ENCODE measurements around the gene TRPV3.
"Not testable (repeated sequence)": the region's sequence is repeated elsewhere in the genome, so short reads cannot be mapped to it uniquely, and the experiment has no call there.

TRPV3 gene

DNA sequence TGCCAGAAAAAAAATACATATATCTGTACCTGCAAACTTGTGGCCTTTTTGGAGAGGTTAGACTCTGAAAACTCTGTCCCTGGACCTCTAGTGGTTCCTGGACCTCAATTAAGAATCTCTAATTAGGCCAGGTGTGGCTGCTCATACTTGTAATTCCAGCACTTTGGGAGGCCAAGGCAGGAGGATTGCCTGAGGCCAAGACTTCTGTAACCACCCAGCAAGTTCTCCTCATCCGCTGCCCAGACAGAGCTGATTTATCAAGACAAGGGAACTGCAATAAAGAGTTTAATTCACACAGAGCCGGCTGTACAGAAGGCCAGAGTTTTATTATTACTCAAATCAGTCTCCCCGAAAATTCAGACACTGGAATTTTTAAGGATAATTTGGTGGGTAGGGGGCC, 77.6 kb downstream of the TRPV3 start:
- no peaks in the 10 kb centered on the region for H3K27me3 ChIP-seq (ENCODE audit: control insufficient read depth, insufficient read depth, low read length)
- H3K4me1 ChIP-seq (ENCODE audit: control insufficient read depth, insufficient read depth, low read length): peaks cover 22% of the 10 kb centered on the region
- no peak overlapping the region for H3K4me3 ChIP-seq (ENCODE audit: low read depth, low read length)
- no peak overlapping the region for H3K9ac ChIP-seq (ENCODE audit: low read depth, low read length)
- no peaks in the 10 kb centered on the region for H3K36me3 ChIP-seq (ENCODE audit: control insufficient read depth, insufficient read depth, low read length)
- H3K9me3 ChIP-seq (ENCODE audit: control insufficient read depth, insufficient read depth, low read length): no peaks in the 10 kb centered on the region

DNA sequence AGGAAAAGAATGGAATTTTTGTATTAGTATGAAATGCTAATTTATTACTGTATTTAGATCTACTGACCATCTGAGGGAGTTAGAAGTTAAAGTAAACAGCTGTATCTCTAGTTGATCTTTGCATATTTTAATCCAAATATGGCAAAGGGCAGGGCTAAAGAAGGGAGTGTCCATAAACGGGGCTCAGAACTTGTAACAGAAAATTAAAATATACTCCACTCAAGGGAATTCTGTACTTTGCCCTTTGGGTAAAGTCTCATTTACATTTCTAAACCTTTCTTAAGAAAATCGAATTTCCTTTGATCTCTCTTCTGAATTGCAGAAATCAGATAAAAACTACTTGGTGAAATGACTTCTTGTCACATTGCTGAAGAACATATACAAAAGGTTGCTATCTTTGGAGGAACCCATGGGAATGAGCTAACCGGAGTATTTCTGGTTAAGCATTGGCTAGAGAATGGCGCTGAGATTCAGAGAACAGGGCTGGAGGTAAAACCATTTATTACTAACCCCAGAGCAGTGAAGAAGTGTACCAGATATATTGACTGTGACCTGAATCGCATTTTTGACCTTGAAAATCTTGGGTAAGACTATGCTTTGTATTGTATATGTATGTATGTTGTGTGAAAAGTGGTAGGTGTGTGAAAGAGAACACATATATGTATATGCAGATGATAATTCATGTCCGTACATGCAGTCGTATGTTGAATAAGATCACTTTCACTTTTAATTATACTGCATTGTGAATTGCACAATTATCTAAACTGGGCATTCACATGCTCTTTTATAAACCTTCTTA, 81.6 kb downstream of the TRPV3 start, which contains the start of gene ASPA:
Gene ASPA, plus strand, starts transcription at position 186 of the 799 bp plus-strand sequence. Its CDS starts 163 bp downstream, at position 349.
- no peaks in the 10 kb centered on the region for H3K36me3 ChIP-seq (ENCODE audit: control insufficient read depth, insufficient read depth, low read length)
- H3K9me3 ChIP-seq (ENCODE audit: control insufficient read depth, insufficient read depth, low read length): no peaks in the 10 kb centered on the region
- peaks cover 6% of the 10 kb centered on the region for H3K4me1 ChIP-seq (ENCODE audit: control insufficient read depth, insufficient read depth, low read length)
- no peak within 1 kb of the TSS for H3K9ac ChIP-seq (ENCODE audit: low read depth, low read length)
- H3K4me3 ChIP-seq (ENCODE audit: low read depth, low read length): no peak within 1 kb of the TSS
- H3K27me3 ChIP-seq (ENCODE audit: control insufficient read depth, insufficient read depth, low read length): no peaks in the 10 kb centered on the region

DNA sequence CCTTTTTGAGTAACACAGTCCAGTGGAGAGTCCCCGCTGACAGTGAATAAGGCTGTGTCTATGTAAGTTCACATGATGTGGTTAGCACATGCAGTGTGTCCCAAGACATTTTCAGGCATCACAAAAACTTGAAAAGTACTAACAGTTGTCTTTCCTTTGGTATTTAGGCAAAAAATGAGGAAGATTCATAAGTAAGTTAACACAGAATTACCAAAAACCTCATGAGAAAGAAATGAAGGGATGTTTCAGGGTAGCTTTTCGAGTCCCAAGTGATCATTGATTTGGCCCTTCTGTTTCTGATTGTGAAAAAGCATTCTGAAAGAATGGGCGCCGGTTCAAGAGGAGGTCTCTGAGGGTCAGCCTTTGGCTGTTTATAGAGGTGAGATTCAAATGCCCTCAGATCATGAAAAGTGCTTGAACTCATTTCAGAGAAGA, 82.3 kb downstream of the TRPV3 start:
- Histone ChIP-seq H3K36me3 (ENCODE audit: control insufficient read depth, insufficient read depth, low read length) (no peaks in the 10 kb centered on the region), H3K9ac (ENCODE audit: low read depth, low read length) (no peak overlapping the region), H3K4me3 (ENCODE audit: low read depth, low read length) (no peak overlapping the region), H3K27me3 (ENCODE audit: control insufficient read depth, insufficient read depth, low read length) (no peaks in the 10 kb centered on the region), H3K4me1 (ENCODE audit: control insufficient read depth, insufficient read depth, low read length) (peaks cover 6% of the 10 kb centered on the region), H3K9me3 (ENCODE audit: control insufficient read depth, insufficient read depth, low read length) (no peaks in the 10 kb centered on the region)

DNA sequence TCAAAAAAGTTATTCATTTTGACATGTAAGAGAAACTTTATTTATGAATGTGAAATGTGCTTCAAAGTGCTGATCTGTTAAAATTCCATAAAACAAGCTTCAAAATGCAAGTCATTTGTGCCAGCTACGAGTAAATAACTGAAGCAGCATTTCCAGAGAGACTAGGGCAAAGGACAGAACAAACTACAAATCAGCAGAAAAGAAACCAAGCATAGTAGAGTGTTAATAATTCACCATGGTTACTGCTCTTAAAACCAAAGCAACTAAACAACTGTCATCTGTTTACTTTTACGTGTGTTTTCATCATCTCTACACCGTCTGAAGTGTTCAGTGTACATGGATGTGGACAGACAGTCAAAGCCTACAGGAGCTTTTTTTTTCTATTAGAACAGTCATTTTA, 83.4 kb downstream of the TRPV3 start:
- Histone ChIP-seq H3K27me3 (ENCODE audit: control insufficient read depth, insufficient read depth, low read length) (no peaks in the 10 kb centered on the region), H3K36me3 (ENCODE audit: control insufficient read depth, insufficient read depth, low read length) (no peaks in the 10 kb centered on the region), H3K4me3 (ENCODE audit: low read depth, low read length) (no peak overlapping the region), H3K9ac (ENCODE audit: low read depth, low read length) (no peak overlapping the region), H3K4me1 (ENCODE audit: control insufficient read depth, insufficient read depth, low read length) (peaks cover 6% of the 10 kb centered on the region), H3K9me3 (ENCODE audit: control insufficient read depth, insufficient read depth, low read length) (no peaks in the 10 kb centered on the region)

DNA sequence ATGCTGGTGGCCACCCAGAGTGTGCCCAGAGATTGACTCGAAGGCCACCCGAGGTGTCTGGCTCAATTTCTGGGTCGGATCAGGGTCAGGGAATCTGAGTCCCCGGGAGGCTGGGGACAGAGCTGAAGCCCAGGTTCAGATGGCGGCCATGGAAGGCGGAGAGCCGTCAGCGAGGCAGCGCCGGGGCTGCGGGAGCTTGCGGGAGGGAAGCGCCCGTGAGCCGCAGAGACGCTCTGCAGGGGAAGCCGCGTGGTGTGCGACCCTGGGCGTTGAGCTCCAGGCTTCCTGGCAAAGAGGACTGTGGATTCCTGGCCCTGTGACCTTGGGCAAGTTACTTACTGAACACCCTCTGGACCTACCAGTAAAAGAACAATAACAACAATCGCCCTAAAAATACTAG, 85.5 kb downstream of the TRPV3 start:
- Histone ChIP-seq H3K36me3 (ENCODE audit: control insufficient read depth, insufficient read depth, low read length) (no peaks in the 10 kb centered on the region), H3K27me3 (ENCODE audit: control insufficient read depth, insufficient read depth, low read length) (no peaks in the 10 kb centered on the region), H3K9ac (ENCODE audit: low read depth, low read length) (no peak overlapping the region), H3K4me3 (ENCODE audit: low read depth, low read length) (no peak overlapping the region), H3K4me1 (ENCODE audit: control insufficient read depth, insufficient read depth, low read length) (peaks cover 6% of the 10 kb centered on the region), H3K9me3 (ENCODE audit: control insufficient read depth, insufficient read depth, low read length) (no peaks in the 10 kb centered on the region)

DNA sequence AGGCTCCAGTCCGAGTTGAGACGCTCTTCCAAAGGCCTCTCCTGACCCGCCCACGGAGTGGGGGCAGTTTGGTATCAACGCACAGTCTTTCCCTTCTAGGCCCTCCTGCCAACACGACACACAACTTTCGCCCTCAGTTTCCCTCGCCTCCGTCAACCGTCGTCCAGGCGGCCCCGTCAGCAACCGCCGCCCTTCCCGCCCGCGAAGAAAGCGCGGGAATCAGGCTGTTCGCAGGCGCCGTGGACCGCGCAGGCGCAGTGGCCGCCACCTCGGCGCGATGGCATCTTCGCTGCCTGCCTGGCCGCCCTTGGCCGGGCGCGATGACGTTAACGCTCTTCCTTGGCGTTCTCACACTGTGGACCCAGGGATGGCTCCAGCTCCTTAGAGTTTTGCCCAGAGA, 86.0 kb downstream of the TRPV3 start, which contains the start of gene SPATA22:
Gene SPATA22, minus strand, starts transcription at position 221 of the 400 bp plus-strand sequence. CDS start 2,494 bp downstream, outside the sequence.
- H3K27me3 ChIP-seq (ENCODE audit: control insufficient read depth, insufficient read depth, low read length): no peaks in the 10 kb centered on the region
- no peaks in the 10 kb centered on the region for H3K36me3 ChIP-seq (ENCODE audit: control insufficient read depth, insufficient read depth, low read length)
- H3K4me1 ChIP-seq (ENCODE audit: control insufficient read depth, insufficient read depth, low read length): peaks cover 6% of the 10 kb centered on the region
- H3K9me3 ChIP-seq (ENCODE audit: control insufficient read depth, insufficient read depth, low read length): no peaks in the 10 kb centered on the region
- H3K9ac ChIP-seq (ENCODE audit: low read depth, low read length): no peak within 1 kb of the TSS
- no peak within 1 kb of the TSS for H3K4me3 ChIP-seq (ENCODE audit: low read depth, low read length)

DNA sequence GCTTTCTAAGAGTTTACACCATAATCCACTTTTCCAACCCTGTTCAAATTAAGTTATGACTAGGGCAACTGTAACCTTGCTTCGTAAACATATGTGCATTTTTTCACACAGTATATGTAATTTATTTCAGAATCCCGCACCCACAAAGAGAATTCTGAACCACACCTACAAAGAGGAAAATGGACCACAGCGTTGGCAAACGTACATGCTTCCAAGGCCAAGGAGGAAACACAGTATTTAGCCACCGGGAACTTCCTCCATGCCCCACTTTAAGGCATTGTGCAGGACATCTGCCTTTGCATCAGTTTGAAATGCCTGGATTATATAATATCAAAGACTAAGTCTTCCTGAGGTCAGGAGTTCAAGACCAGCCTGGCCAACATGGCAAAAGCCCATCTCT, 88.1 kb downstream of the TRPV3 start:
- no peaks in the 10 kb centered on the region for H3K27me3 ChIP-seq (ENCODE audit: control insufficient read depth, insufficient read depth, low read length)

DNA sequence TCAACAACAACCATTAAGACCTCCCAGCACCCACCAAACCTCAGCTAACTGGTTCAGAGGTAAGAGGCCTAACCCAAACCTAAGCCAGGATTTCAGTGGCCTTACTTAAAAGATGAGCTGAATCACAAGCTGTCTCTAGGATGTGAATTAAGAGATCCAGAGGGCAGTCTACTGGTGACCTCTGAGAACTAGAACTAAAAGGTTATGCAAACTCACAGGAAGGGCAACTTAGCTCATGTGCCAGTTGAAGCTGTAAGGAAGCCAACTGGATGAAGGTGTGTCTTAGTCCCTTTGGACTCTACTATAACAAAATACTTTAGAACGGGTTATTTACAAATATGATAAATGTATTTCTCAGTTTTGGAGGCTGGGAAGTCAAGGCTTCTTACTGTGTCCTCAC, 91.3 kb downstream of the TRPV3 start:
- H3K4me3 ChIP-seq (ENCODE audit: low read depth, low read length); H3K9ac ChIP-seq (ENCODE audit: low read depth, low read length); H3K27me3 ChIP-seq (ENCODE audit: control insufficient read depth, insufficient read depth, low read length); H3K4me1 ChIP-seq (ENCODE audit: control insufficient read depth, insufficient read depth, low read length); H3K9me3 ChIP-seq (ENCODE audit: control insufficient read depth, insufficient read depth, low read length); H3K36me3 ChIP-seq (ENCODE audit: control insufficient read depth, insufficient read depth, low read length): not testable (repeated sequence)

More for the DNA sequence above, 88.1 kb downstream of the TRPV3 start:
- no peaks in the 10 kb centered on the region for H3K4me1 ChIP-seq (ENCODE audit: control insufficient read depth, insufficient read depth, low read length)
- H3K4me3 ChIP-seq (ENCODE audit: low read depth, low read length): no peak overlapping the region
- H3K9me3 ChIP-seq (ENCODE audit: control insufficient read depth, insufficient read depth, low read length): no peaks in the 10 kb centered on the region
- H3K9ac ChIP-seq (ENCODE audit: low read depth, low read length): no peak overlapping the region
- no peaks in the 10 kb centered on the region for H3K36me3 ChIP-seq (ENCODE audit: control insufficient read depth, insufficient read depth, low read length)
